Ishikawa (cell line): ENCODE data around the gene ARID3C.

Source experiments
- EP300 ChIP-seq: IDR thresholded peaks from 2 replicates; pipeline ENCODE4 v1.6.1; 2012; ENCODE audit warnings: borderline replicate concordance
- TF ChIP-seq, protein P1 (sequence below): IDR thresholded peaks from 2 replicates; pipeline ENCODE4 v1.6.1; 2012
- TF ChIP-seq, protein P2 (sequence below): IDR thresholded peaks from 2 replicates; pipeline ENCODE4 v1.6.1; 2012

DNA sequence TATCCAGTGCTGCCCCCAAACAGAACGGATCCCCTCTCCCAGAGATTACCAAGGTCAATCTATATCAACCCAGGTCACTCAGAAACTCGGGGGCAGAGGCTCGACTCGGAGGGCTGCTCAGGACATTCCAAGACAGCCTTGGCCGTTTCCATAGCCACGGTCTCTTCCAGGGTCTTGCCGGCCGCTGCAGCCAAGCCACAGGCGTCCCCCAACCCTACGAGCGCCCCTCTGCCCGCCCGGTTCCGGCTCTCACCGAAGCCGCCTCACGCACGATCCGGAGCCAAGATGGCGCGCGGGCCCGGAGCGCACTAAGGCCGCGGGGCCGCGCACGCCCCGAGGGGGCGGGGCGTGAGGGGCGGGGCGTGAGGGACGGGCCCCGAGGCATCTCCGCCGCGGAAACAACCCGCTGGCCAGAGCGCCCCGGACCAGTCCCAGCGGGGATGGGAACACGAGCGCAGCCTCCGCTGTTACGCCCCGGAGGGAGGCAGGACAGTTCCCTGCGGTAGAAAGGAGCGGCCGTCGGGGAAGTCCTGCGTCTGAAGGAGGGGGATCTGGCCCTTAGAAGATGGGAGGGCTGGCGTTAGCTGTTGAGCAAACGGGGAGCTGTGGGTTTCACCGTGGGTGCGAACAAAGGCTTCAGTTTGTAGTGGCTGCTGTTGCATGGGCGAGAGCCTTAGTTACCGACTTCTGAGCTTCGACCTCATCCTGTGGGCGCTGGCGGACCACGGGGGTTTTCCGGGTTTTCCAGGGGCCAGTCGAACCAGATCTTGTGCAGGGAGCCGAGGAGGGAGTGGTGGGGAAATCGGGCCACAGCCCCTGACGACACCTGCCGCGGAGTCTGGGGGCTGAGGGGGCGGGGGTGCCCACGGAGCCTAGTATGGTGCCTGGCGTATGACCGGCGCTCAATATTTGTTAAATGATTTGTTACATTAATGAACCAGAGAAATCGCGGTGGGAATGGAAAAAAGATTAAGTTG is 16.8 kb downstream of the ARID3C start, which contains the start of gene RPP25L:
- TF ChIP-seq, protein P1, sequence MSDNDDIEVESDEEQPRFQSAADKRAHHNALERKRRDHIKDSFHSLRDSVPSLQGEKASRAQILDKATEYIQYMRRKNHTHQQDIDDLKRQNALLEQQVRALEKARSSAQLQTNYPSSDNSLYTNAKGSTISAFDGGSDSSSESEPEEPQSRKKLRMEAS, result peak; percentile 37; the same call in 1 of the 2 replicates
- TF ChIP-seq EP300, result no peak
- TF ChIP-seq, protein P2, sequence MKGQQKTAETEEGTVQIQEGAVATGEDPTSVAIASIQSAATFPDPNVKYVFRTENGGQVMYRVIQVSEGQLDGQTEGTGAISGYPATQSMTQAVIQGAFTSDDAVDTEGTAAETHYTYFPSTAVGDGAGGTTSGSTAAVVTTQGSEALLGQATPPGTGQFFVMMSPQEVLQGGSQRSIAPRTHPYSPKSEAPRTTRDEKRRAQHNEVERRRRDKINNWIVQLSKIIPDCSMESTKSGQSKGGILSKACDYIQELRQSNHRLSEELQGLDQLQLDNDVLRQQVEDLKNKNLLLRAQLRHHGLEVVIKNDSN, result 0 out of 2 replicates have a peak, but pooled peaks have one; percentile 3
